ENCODE results near the gene STYXL1.

DNA sequence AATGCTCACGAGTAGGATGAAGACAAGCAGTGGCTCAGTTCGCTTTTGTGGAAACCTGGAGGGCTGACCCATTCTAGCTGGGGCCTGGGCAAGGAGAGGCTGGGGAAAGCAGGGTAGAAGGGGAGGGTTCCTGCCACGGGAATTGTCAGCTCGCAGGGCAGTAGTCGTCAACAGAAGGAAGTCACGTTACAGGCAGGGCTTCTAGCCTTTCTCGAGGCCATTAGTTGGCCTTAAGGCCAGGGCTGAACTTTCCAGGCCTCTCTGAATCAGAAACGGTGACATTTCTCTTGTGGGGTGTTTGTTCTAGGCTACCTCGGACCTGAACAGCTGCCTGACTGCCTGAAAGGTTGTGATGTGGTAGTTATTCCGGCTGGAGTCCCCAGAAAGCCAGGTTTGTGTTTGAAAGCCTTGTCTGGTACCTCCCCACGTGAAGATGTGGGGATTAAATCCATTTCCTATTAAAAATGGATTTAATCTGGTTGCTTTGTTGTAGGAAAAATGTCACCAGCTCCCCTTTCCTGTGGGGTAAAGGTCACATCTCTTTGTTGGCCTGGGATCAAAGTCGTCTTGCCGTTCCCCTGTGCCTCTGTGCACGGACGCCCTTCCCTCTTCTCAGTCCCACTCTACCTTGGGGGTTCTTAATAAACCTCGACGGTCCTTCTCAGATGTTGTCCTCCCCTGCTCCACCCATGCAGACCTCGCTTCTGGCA lies 9.5 kb upstream of the STYXL1 start:
- TF ChIP-seq, protein P1, sequence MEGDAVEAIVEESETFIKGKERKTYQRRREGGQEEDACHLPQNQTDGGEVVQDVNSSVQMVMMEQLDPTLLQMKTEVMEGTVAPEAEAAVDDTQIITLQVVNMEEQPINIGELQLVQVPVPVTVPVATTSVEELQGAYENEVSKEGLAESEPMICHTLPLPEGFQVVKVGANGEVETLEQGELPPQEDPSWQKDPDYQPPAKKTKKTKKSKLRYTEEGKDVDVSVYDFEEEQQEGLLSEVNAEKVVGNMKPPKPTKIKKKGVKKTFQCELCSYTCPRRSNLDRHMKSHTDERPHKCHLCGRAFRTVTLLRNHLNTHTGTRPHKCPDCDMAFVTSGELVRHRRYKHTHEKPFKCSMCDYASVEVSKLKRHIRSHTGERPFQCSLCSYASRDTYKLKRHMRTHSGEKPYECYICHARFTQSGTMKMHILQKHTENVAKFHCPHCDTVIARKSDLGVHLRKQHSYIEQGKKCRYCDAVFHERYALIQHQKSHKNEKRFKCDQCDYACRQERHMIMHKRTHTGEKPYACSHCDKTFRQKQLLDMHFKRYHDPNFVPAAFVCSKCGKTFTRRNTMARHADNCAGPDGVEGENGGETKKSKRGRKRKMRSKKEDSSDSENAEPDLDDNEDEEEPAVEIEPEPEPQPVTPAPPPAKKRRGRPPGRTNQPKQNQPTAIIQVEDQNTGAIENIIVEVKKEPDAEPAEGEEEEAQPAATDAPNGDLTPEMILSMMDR (IDR thresholded peaks at IDR 0.05), result no peak
- TF ChIP-seq POLR2A (IDR thresholded peaks at IDR 0.05), result peak in 2 of 3 donors; percentile 7 to 22

Measured in body of pancreas (tissue), 4 donors.